Stimulated activated naive B cell treated with anti-CD40 and anti-IgM and Interleukin-4, amounts not matched to agents 10 μg/mL and 1 μg/mL and 100 μg/mL, for 72 hours (primary cell): ENCODE results near the gene MBP.
"Not testable (repeated sequence)": the region's sequence is repeated elsewhere in the genome, so short reads cannot be mapped to it uniquely, and the experiment has no call there.

Experiments
- ATAC-seq, 2 donors: fragments of 150-1000 bp; cut with Tn5 transposase; replicated peaks; 2 replicates each; pipeline ENCODE4 v1.10.0; 2021; ENCODE audit warnings: moderate library complexity in 1 of 2
- DNase-seq: peaks from one replicate; pipeline ENCODE4 v3.0.0; 2021
- H3K27ac Mint-ChIP-seq: one replicate; pipeline ENCODE4 v1.8.0; 2022; ENCODE audit warnings: mild to moderate bottlenecking, mixed read lengths
- H3K27me3 Mint-ChIP-seq, 2 donors: one replicate each; pipeline ENCODE4 v1.8.0; 2022; ENCODE audit warnings: mixed read lengths in 2 of 2
- H3K36me3 Mint-ChIP-seq, 2 donors: one replicate each; pipeline ENCODE4 v1.8.0; 2022; ENCODE audit warnings: mixed read lengths in 2 of 2, mild to moderate bottlenecking in 1 of 2
- H3K4me1 Mint-ChIP-seq, 2 donors: one replicate each; pipeline ENCODE4 v1.8.0; 2022; ENCODE audit warnings: mixed read lengths in 2 of 2, mild to moderate bottlenecking in 1 of 2
- H3K4me3 Mint-ChIP-seq, 2 donors: one replicate each; pipeline ENCODE4 v1.8.0; 2022; ENCODE audit warnings: mild to moderate bottlenecking in 2 of 2, mixed read lengths in 2 of 2, moderate library complexity in 1 of 2
- H3K9me3 Mint-ChIP-seq, 2 donors: one replicate each; pipeline ENCODE4 v1.8.0; 2022; ENCODE audit warnings: mixed read lengths in 2 of 2, mild to moderate bottlenecking in 1 of 2

The MBP gene

DNA sequence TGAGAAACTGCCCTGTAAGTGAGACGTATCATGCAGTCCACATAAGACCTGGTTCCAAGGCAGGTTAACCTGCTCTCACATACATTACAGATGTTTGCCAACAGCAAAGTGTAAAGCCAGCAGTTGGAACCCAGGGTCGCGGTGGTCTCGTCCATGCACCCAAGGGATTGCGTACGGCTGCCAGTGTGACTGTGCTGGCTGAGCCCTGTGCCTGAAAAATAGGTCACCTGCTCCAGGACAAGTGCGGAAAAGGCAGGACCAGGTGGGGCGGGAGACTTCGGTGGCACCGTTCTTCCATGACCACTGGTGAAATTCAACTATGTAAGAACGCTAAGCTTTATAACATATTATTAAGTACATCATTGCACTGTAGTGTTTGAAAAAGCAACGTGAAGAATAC lies 110.5 kb downstream of the MBP start:
- H3K4me3 Mint-ChIP-seq: no peak overlapping the region
- H3K9me3 Mint-ChIP-seq: no peaks in the 10 kb centered on the region
- DNase-seq: no peak
- peaks cover 45 to 62% of the 10 kb centered on the region in 2 donors for H3K36me3 Mint-ChIP-seq
- H3K27me3 Mint-ChIP-seq: no peaks in the 10 kb centered on the region
- peaks cover 17 to 21% of the 10 kb centered on the region in 2 donors for H3K4me1 Mint-ChIP-seq
- no peak overlapping the region for H3K27ac Mint-ChIP-seq
- no peak for ATAC-seq

DNA sequence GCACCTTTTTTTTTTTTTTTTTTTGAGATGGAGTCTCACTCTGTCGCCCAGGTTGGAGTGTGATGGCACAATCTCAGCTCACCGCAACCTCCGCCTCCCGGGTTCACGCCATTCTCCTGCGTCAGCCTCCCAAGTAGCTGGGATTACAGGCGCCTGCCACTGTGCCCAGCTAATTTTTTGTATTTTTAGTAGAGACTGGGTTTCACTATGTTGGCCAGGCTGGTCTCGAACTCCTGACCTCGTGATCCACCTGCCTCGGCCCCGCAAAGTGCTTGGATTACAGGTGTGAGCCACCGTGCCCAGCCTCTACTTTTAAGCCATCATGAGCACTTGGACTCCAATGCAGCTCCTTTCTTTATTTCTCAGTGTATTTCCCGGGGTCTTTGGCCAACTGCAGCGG lies 111.1 kb downstream of the MBP start:
- ATAC-seq, DNase-seq, H3K4me3 Mint-ChIP-seq, H3K27me3 Mint-ChIP-seq, H3K9me3 Mint-ChIP-seq: not testable (repeated sequence)
- H3K27ac Mint-ChIP-seq: peak overlapping the region; percentile 56
- H3K4me1 Mint-ChIP-seq: peaks cover 17 to 21% of the 10 kb centered on the region in 2 donors
- peaks cover 51 to 68% of the 10 kb centered on the region in 2 donors for H3K36me3 Mint-ChIP-seq

GRCh38 chr18:77021075-77021474 lies 111.5 kb downstream of the MBP start:
- DNase-seq (no peak), ATAC-seq (no peak)
- Mint-ChIP-seq H3K4me3 (no peak overlapping the region), H3K9me3 (no peaks in the 10 kb centered on the region), H3K27ac (no peak overlapping the region), H3K4me1 (peaks cover 17 to 21% of the 10 kb centered on the region in 2 donors), H3K36me3 (peaks cover 53 to 71% of the 10 kb centered on the region in 2 donors), H3K27me3 (no peaks in the 10 kb centered on the region)

DNA sequence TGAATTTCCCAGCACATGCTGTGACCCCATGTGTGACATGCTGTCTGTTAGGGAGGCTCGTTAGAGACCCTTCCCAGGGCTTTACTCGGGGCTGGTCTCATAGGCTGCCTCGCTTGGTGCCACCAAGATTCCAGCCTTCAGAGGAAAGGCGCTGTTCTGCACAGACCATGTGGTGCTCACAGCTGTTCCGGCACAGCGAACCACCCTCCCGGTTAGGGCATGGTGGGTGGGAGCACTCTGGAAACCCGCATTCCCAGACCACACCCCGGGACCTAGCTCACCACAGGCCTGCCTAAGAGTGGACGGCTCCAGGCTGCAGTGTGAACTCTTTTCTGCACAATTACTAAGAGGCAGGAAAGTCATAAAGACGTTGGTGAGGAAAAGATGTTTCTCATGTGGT lies 112.0 kb downstream of the MBP start:
- Mint-ChIP-seq H3K27ac (no peak overlapping the region), H3K4me1 (peaks cover 17 to 21% of the 10 kb centered on the region in 2 donors), H3K36me3 (peaks cover 52 to 68% of the 10 kb centered on the region in 2 donors), H3K9me3 (no peaks in the 10 kb centered on the region), H3K4me3 (no peak overlapping the region), H3K27me3 (no peaks in the 10 kb centered on the region)
- DNase-seq: no peak
- ATAC-seq: no peak

DNA sequence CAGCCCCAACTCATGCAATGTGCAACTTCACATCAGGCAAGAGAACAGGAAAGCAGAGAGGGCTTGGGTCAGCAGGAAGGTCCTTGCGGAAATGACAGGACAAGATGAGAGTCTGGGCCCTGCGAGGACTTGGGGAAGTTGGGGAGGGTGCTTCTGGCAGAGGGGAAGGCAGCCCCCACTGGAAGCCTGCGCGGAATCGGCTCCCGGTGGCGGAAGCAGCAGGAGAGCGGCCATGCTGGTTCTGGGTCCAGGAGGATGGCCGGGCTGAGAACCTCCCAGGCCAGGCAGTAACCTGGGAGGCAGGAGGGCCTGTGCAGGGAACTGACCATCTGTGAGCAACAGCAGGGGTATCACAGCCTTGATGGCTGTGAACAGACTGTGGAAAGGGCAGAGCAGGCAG lies 112.9 kb downstream of the MBP start:
- no peaks in the 10 kb centered on the region for H3K9me3 Mint-ChIP-seq
- H3K27ac Mint-ChIP-seq: peak overlapping the region; percentile 86
- H3K27me3 Mint-ChIP-seq: no peaks in the 10 kb centered on the region
- DNase-seq: no peak
- peaks cover 51 to 62% of the 10 kb centered on the region in 2 donors for H3K36me3 Mint-ChIP-seq
- ATAC-seq: no peak
- H3K4me1 Mint-ChIP-seq: peaks cover 17 to 21% of the 10 kb centered on the region in 2 donors
- no peak overlapping the region for H3K4me3 Mint-ChIP-seq

GRCh38 chr18:77018650-77019049 lies 113.9 kb downstream of the MBP start:
- H3K9me3 Mint-ChIP-seq, H3K4me3 Mint-ChIP-seq, ATAC-seq, H3K27me3 Mint-ChIP-seq, DNase-seq: not testable (repeated sequence)
- Mint-ChIP-seq H3K4me1 (peaks cover 18% of the 10 kb centered on the region in 2 donors), H3K36me3 (peaks cover 47 to 57% of the 10 kb centered on the region in 2 donors), H3K27ac (peak overlapping the region; percentile 20)

DNA sequence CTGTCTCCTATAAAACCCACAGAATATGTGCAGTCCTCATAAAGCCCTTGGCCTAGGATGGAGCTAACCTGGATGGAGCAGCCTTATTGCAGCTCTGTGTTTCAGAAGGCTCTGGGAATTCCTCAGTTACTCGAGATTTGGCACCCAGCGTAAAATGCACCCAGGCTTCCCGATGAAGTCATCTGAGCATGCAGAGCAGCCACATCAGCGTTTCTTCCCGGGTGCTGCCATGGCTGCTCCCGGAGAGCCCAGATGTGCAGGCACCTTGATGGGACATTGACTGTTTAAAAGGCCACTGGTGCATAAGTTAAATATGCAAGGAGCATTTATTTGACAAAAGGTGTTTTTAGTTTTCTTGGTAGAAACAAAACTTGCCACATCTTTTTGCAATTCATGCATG lies 115.2 kb downstream of the MBP start:
- DNase-seq: no peak
- Mint-ChIP-seq H3K9me3 (no peaks in the 10 kb centered on the region), H3K4me1 (peaks cover 10% of the 10 kb centered on the region in 2 donors), H3K27ac (no peak overlapping the region), H3K4me3 (no peak overlapping the region), H3K27me3 (no peaks in the 10 kb centered on the region), H3K36me3 (peaks cover 43 to 53% of the 10 kb centered on the region in 2 donors)
- ATAC-seq: no peak

- Mint-ChIP-seq H3K36me3 (peaks cover 47 to 55% of the 10 kb centered on the region in 2 donors), H3K27me3 (no peaks in the 10 kb centered on the region), H3K4me1 (peaks cover 10% of the 10 kb centered on the region in 2 donors), H3K9me3 (no peaks in the 10 kb centered on the region), H3K4me3 (no peak overlapping the region), H3K27ac (no peak overlapping the region)
- no peak for DNase-seq
- no peak for ATAC-seq
Observed at GRCh38 chr18:77016936-77017335, 115.6 kb downstream of the MBP start.

DNA sequence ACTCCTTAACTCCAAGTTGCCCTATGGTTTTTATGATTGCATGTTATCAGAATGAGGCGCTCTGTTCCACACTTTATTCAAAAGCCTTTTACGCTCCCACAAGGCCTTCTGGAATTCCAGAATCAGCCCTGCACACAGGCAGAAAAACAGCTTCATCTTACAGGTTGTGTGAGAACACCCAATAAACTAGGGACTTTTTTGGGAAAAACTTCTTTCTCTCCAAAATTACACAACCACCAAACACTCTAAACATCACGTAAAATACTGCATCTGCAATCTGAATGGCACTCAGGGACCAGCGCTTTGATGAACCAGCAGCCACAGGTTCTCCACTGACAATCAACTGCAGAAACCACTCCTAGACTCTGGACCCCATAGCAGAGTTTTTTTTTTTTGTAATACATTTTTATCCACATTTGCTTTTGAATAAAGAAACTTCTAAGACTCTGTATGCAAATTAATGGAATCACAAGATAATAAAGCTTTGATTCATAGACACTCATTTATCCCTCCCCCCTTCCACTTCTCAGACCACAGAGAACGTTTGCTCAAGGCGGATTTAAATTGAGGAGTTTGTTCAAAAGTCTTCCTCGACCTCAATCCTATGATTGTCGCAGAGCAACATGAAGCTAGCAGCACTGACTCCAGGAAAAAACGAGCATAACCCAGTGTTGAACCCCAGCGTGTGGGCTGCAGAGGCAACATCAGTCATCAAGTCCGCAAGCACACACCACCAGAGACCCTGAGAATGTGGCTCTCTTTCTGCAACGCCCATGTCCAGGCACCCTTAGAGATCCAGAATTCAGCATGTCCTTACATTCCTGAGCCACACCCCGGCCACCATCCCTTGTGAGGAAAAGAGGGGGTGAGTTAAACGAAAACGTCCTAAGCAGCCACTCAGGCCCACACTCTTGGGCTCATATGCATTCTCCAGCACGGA lies 116.5 kb downstream of the MBP start:
- no peak overlapping the region for H3K4me3 Mint-ChIP-seq
- DNase-seq: no peak
- ATAC-seq: no peak
- peak overlapping the region; percentile 22 for H3K27ac Mint-ChIP-seq
- H3K27me3 Mint-ChIP-seq: no peaks in the 10 kb centered on the region
- H3K9me3 Mint-ChIP-seq: no peaks in the 10 kb centered on the region
- peaks cover 45 to 54% of the 10 kb centered on the region in 2 donors for H3K36me3 Mint-ChIP-seq
- peaks cover 10% of the 10 kb centered on the region in 2 donors for H3K4me1 Mint-ChIP-seq

- no peaks in the 10 kb centered on the region for H3K27me3 Mint-ChIP-seq
- DNase-seq (no peak), ATAC-seq (no peak)
- H3K4me1 Mint-ChIP-seq: peaks cover 10% of the 10 kb centered on the region in 2 donors
- H3K27ac Mint-ChIP-seq: no peak overlapping the region
- H3K9me3 Mint-ChIP-seq: no peaks in the 10 kb centered on the region
- H3K4me3 Mint-ChIP-seq: no peak overlapping the region
- peaks cover 44 to 57% of the 10 kb centered on the region in 2 donors for H3K36me3 Mint-ChIP-seq
Observed at GRCh38 chr18:77015169-77015568, 117.4 kb downstream of the MBP start.

DNA sequence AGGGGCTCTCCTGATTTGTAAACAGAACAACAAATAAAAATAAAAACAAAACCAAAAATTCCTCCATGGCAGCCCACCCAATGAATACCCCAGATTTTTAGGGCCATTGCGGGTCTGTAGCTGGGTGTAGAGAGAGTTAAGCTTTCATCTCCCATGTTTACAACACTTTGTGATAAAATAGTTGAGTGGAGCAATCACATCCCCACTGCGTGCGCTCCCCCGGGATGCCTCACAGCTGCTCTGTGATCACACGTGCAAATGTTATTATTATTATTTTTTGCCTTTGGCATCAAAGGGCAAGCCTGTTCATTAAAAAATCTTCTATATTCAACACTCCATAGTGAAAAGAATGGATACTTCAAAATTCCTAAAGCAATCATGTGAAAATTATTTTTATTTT lies 118.0 kb downstream of the MBP start:
- Mint-ChIP-seq H3K27ac (no peak overlapping the region), H3K4me3 (no peak overlapping the region), H3K4me1 (peaks cover 13% of the 10 kb centered on the region in 2 donors), H3K36me3 (peaks cover 41 to 55% of the 10 kb centered on the region in 2 donors), H3K27me3 (no peaks in the 10 kb centered on the region), H3K9me3 (no peaks in the 10 kb centered on the region)
- DNase-seq (no peak), ATAC-seq (no peak)

GRCh38 chr18:77013811-77014521 lies 118.6 kb downstream of the MBP start:
- Mint-ChIP-seq H3K4me3 (no peak overlapping the region), H3K27ac (no peak overlapping the region), H3K9me3 (no peaks in the 10 kb centered on the region), H3K4me1 (peaks cover 10% of the 10 kb centered on the region in 2 donors), H3K36me3 (peaks cover 37 to 52% of the 10 kb centered on the region in 2 donors), H3K27me3 (no peaks in the 10 kb centered on the region)
- no peak for ATAC-seq
- no peak for DNase-seq

GRCh38 chr18:77012806-77013541 lies 119.6 kb downstream of the MBP start:
- no peaks in the 10 kb centered on the region for H3K9me3 Mint-ChIP-seq
- no peaks in the 10 kb centered on the region for H3K27me3 Mint-ChIP-seq
- ATAC-seq (no peak), DNase-seq (no peak)
- peak overlapping the region; percentile 20 for H3K27ac Mint-ChIP-seq
- peaks cover 8 to 15% of the 10 kb centered on the region in 2 donors for H3K4me1 Mint-ChIP-seq
- H3K4me3 Mint-ChIP-seq: no peak overlapping the region
- peaks cover 35 to 49% of the 10 kb centered on the region in 2 donors for H3K36me3 Mint-ChIP-seq

- Mint-ChIP-seq H3K9me3 (no peaks in the 10 kb centered on the region), H3K4me1 (peaks cover 13 to 21% of the 10 kb centered on the region in 2 donors), H3K36me3 (peaks cover 36 to 49% of the 10 kb centered on the region in 2 donors), H3K4me3 (no peak overlapping the region), H3K27ac (no peak overlapping the region), H3K27me3 (no peaks in the 10 kb centered on the region)
- ATAC-seq: no peak
- DNase-seq: no peak
Observed at GRCh38 chr18:77012120-77012519, 120.5 kb downstream of the MBP start.
